Astrocyte of the hippocampus (primary cell): Measurements from ENCODE around the gene ABCC9.
"Not testable (repeated sequence)": the region's sequence is repeated elsewhere in the genome, so short reads cannot be mapped to it uniquely, and the experiment has no call there.

Source experiments
- DNase-seq: peaks from one replicate; pipeline ENCODE4 v3.0.0; 2011; ENCODE audit warnings: low read depth, low spot score

The ABCC9 gene

GRCh38 chr12:21815306-21816062 lies 125.7 kb downstream of the ABCC9 start:
- DNase-seq, result no peak

- no peak for DNase-seq
Measured at GRCh38 chr12:21814814-21815213, 126.4 kb downstream of the ABCC9 start.

DNA sequence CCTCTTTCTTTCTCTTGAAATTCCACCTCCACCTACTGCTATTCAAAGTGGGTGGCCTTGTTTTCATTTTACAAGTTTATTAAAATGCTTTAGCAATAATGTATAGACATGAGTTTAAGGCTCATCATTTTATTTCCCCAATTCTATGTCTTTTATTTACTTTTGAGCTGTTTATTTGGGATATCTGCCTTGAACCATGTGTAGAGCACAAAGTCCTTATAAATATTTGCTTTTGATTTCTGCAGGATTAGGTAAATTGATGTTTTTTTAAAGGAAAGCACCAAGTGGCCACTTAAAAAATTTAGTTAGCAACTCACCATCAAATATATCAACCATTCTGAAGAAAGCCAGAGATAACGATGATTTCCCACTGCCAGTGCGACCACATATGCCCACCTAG lies 126.9 kb downstream of the ABCC9 start:
- no peak for DNase-seq

DNA sequence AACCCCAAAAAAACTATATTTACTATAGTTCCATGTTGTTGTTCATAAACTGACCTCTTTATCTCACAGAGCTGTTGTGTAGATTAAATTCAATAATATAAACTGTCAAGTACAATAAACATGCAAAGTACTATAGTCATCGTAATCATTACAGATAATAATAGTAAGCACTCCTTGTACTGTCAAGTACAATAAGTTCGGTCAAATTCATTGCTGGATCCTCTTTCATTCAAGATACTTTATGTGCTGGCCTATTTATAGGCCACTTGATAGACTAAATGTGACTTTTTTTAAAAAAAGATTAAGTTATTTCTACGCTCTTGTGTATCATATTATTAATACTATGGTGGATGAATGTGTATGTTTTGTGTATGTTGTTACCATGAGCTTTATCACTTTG lies 127.5 kb downstream of the ABCC9 start:
- no peak for DNase-seq

GRCh38 chr12:21813125-21813524 lies 128.1 kb downstream of the ABCC9 start:
- DNase-seq, result no peak

- DNase-seq, result not testable (repeated sequence)
Measured at GRCh38 chr12:21812340-21812739, 128.9 kb downstream of the ABCC9 start.

DNA sequence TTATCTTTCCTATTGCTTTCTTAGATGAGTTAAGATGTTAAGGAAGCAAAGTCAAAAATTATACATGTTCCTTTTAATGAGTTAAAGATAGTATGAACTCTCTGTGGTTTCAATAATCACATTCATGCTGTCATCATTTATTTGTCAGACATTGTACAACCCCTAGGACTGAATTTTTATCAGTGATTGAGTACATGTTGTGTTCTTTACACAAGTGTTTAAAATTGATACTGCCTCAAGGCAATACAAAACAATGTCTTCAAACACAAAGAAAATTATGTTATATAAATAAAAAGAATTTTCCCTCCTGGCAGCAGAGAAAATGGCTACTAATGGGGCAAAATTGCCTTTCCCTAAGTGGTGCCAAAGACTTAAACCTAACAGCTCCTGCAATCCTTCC lies 132.1 kb downstream of the ABCC9 start:
- no peak for DNase-seq

DNA sequence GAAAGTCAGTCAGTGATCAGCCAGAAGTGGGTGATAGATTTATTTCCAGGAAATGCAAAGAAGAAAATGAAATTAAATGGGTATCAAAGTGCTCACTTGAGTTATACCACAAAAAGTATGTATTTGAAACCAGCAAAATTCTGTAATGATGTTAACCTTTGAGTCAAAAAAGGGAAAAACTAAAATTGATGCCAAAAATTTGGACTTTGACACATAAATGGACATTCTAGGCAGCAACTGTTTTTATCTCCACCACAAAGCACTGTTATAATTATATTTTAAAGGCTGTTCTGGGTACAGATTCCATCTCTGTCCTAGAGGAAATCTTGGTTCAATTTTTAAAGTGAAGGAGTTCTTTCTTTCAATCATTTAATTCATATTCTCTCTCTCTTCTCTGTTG lies 135.0 kb downstream of the ABCC9 start:
- DNase-seq, result no peak

- no peak for DNase-seq
Measured at GRCh38 chr12:21801522-21802288, 139.5 kb downstream of the ABCC9 start.

- DNase-seq, result no peak
Measured at GRCh38 chr12:21800011-21800410, 141.2 kb downstream of the ABCC9 start.

DNA sequence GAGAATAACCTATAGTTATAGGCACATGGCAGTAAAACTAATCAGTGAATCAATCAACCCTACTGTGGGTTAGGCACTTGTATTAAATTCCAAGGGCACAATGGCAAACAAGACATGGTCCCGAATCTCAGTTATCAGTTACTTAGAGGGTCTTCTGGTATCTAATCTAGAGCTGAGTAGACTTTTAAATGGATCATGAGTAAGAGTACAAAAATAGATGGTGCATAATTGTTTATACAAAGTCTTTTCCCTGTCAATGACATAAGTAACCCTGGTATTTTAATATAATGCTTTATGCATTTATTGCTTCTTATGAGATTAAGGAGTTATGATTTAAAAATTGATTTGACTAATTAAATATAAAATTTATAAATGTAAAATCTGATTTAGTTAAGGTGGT lies 143.7 kb downstream of the ABCC9 start:
- DNase-seq, result no peak

GRCh38 chr12:21795648-21796328 lies 145.4 kb downstream of the ABCC9 start:
- DNase-seq, result no peak

GRCh38 chr12:21794807-21795595 lies 146.2 kb downstream of the ABCC9 start:
- not testable (repeated sequence) for DNase-seq

DNA sequence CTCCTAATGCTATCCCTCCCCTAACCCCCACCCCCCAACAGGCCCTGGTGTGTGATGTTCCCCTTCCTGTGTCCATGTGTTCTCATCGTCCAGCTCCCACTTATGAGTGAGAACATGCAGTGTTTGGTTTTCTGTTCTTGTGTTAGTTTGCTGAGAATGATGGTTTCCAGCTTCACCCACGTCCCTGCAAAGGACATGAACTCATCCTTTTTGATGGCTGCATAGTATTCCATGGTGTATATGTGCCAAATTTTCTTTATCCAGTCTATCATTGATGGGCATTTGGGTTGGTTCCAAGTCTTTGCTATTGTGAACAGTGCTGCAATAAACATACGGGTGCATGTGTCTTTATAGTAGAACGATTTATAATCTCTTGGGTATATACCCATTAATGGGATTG lies 151.5 kb downstream of the ABCC9 start:
- not testable (repeated sequence) for DNase-seq

DNA sequence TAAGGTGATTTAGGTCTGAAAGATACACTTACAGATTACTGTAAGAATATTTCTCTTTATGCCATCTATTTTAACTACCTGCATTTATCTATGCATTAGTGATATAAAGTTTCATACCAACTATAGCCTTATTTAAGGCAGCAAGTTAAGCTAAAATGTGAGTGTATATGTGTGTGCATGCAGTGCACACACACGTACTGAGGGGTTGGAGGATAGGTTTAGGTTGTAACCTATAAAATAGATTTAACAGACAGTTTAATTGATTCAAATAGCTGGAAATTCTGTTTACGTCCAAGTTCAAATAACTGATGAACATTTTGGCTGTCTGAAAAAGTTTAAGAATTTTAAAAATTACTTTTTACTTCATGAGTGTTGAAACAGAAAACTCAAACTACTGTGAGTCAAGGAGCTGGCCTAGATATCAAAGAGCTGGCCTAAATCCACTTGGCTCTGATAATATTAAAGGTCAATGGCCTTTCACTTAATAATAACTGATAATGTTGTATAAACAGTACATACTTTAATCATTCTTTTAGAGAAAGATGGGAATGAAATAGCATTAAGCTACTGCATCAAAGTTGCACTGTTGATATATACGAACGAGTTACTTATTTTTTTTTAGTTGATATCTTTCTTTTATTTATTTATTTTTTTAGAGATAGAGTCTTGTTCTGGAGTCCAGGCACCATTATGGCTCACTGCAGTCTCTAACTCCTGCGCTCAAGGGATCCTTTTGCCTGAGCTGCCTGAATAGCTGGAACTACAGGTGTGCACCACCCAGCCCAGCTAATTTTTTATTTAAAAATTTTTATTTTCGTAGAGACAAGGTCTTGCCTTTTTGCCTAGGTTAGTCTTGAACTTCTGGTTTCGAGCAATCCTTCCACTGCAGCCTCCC lies 152.9 kb downstream of the ABCC9 start:
- DNase-seq, result no peak

DNA sequence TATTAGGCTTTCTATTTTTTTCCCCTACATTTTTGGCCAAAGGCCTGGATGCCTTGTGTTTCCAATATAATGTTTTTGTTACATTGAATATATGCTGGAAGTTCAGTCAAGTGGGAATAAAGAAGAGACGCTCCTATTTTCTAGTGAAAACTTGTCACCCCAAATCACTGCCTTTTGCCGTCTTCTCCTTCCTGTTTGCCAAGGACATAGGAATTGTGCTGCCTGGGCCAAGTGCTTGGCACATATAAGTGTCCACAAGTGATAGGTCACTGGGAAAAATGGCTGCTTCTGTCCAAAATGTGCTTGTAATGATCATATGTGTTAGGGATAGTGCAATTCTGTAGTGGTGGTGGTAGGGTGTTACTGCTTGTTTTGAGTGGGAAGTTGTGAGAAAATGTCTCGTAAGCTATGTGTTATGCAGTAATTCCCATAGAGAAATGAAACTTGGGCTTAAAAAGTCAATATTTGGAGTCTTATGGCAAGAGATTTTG lies 155.1 kb downstream of the ABCC9 start:
- DNase-seq, result no peak

- DNase-seq, result not testable (repeated sequence)
Measured at GRCh38 chr12:21782723-21783122, 158.5 kb downstream of the ABCC9 start.

DNA sequence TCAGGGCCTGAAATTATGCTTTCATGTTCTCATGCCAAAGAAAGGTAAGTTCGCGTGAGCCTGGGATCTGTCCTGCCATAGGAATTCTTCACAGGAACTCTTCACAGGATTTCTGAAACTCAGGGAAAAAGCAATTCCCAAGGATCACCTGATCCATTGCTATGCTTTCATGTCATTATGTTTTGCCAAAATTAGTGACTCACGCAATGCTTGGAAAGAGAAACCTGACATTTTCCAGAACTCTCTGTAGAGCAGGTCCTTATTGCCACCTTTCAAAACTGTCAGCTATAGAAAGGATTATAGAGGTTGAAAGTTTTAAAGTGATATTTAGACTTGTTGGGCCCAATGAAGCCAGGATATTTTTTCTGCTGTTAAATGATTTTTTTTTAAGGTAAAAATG lies 160.4 kb downstream of the ABCC9 start:
- no peak for DNase-seq

DNA sequence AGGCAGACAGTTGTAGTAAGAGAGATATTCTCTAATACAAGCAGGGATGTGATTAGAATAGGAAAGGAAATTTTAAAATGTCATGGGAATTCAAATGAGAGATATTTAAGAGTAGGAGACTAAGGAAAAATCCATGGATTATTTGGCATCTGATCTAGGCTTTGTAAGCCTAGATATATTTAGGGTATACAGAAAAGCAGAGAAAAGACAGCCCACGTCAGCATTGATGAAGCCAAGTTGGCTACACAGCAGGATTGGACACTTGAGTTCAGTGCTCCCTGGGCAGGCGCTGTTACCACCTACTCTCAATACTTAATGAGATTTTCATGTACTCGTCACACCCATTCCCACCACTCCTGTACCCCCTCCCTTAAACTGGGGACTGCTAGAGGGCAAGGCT lies 165.1 kb downstream of the ABCC9 start:
- no peak for DNase-seq

GRCh38 chr12:21775133-21775820 lies 165.9 kb downstream of the ABCC9 start:
- DNase-seq, result no peak
